CD4-positive, alpha-beta T cell treated with Interleukin-2 at 100 ng/mL for 4 hours (primary cell): ENCODE measurements around the gene CTNNBL1.
"Not testable (repeated sequence)": the region's sequence is repeated elsewhere in the genome, so short reads cannot be mapped to it uniquely, and the experiment has no call there.

Experiments used
- DNase-seq: peaks from one replicate; pipeline ENCODE4 v3.0.0-alpha.2; 2020; ENCODE audit warnings: low spot score

Gene CTNNBL1

GRCh38 chr20:37853823-37854375 lies 160.1 kb downstream of the CTNNBL1 start:
- DNase-seq = no peak

- DNase-seq = not testable (repeated sequence)
Measured at GRCh38 chr20:37856034-37856433, 162.2 kb downstream of the CTNNBL1 start.

- DNase-seq = no peak
Measured at GRCh38 chr20:37856932-37857660, 163.3 kb downstream of the CTNNBL1 start.

GRCh38 chr20:37859406-37860171 lies 165.8 kb downstream of the CTNNBL1 start:
- no peak for DNase-seq

- DNase-seq = no peak
Measured at GRCh38 chr20:37863289-37863688, 169.5 kb downstream of the CTNNBL1 start.

- DNase-seq = no peak
Measured at GRCh38 chr20:37864298-37864697, 170.5 kb downstream of the CTNNBL1 start.

- DNase-seq = no peak
Measured at GRCh38 chr20:37866051-37866450, 172.2 kb downstream of the CTNNBL1 start.

GRCh38 chr20:37867289-37868195 lies 173.7 kb downstream of the CTNNBL1 start:
- DNase-seq = no peak

- no peak for DNase-seq
Measured at GRCh38 chr20:37868851-37869333, 175.1 kb downstream of the CTNNBL1 start.

GRCh38 chr20:37869334-37869861 lies 175.6 kb downstream of the CTNNBL1 start:
- DNase-seq = no peak

GRCh38 chr20:37870294-37870693 lies 176.5 kb downstream of the CTNNBL1 start:
- no peak for DNase-seq

- no peak for DNase-seq
Measured at GRCh38 chr20:37871751-37872150, 177.9 kb downstream of the CTNNBL1 start.

GRCh38 chr20:37872161-37872560 lies 178.3 kb downstream of the CTNNBL1 start:
- no peak for DNase-seq

GRCh38 chr20:37873884-37874283 lies 180.1 kb downstream of the CTNNBL1 start:
- DNase-seq = no peak

GRCh38 chr20:37875460-37876175 lies 181.8 kb downstream of the CTNNBL1 start:
- DNase-seq = no peak

GRCh38 chr20:37876863-37877262 lies 183.0 kb downstream of the CTNNBL1 start:
- no peak for DNase-seq

GRCh38 chr20:37877832-37878772 lies 184.3 kb downstream of the CTNNBL1 start:
- no peak for DNase-seq

GRCh38 chr20:37878835-37879599 lies 185.2 kb downstream of the CTNNBL1 start:
- no peak for DNase-seq

- DNase-seq = no peak
Measured at GRCh38 chr20:37879843-37880242, 186.0 kb downstream of the CTNNBL1 start.
